ENCODE data around the gene SCPEP1.

Gene SCPEP1

GRCh38 chr17:57004944-57005579 is 27.1 kb downstream of the SCPEP1 start:
- DNase-seq, result no peak

- DNase-seq, result no peak
Measured at GRCh38 chr17:57006040-57006439, 28.1 kb downstream of the SCPEP1 start.

- DNase-seq, result no peak
Measured at GRCh38 chr17:57008958-57009357, 31.0 kb downstream of the SCPEP1 start.

- DNase-seq, result peak; percentile 63
Measured at GRCh38 chr17:57009737-57010445, 32.0 kb downstream of the SCPEP1 start.

GRCh38 chr17:57010487-57010886 is 32.6 kb downstream of the SCPEP1 start:
- no peak for DNase-seq

- DNase-seq, result no peak
Measured at GRCh38 chr17:57011491-57012015, 33.6 kb downstream of the SCPEP1 start.

GRCh38 chr17:57016071-57016763 is 38.3 kb downstream of the SCPEP1 start:
- no peak for DNase-seq

GRCh38 chr17:57016764-57017116 is 38.8 kb downstream of the SCPEP1 start:
- no peak for DNase-seq

- no peak for DNase-seq
Measured at GRCh38 chr17:57017625-57018024, 39.7 kb downstream of the SCPEP1 start.

- DNase-seq, result no peak
Measured at GRCh38 chr17:57020208-57020607, 42.3 kb downstream of the SCPEP1 start.

GRCh38 chr17:57021226-57021940 is 43.5 kb downstream of the SCPEP1 start:
- no peak for DNase-seq

- DNase-seq, result no peak
Measured at GRCh38 chr17:57025876-57026275, 47.9 kb downstream of the SCPEP1 start.

- no peak for DNase-seq
Measured at GRCh38 chr17:57027852-57028251, 49.9 kb downstream of the SCPEP1 start.

GRCh38 chr17:57032343-57032742 is 54.4 kb downstream of the SCPEP1 start:
- DNase-seq, result no peak

- DNase-seq, result no peak
Measured at GRCh38 chr17:57033296-57033695, 55.4 kb downstream of the SCPEP1 start.

- no peak for DNase-seq
Measured at GRCh38 chr17:57034807-57035754, 57.1 kb downstream of the SCPEP1 start.

- no peak for DNase-seq
Measured at GRCh38 chr17:57035971-57036481, 58.1 kb downstream of the SCPEP1 start.

GRCh38 chr17:57037411-57037810 is 59.5 kb downstream of the SCPEP1 start:
- DNase-seq, result no peak

- DNase-seq, result no peak
Measured at GRCh38 chr17:57038486-57038885, 60.6 kb downstream of the SCPEP1 start.

- DNase-seq, result no peak
Measured at GRCh38 chr17:57040571-57040970, 62.6 kb downstream of the SCPEP1 start.

GRCh38 chr17:57043276-57043675 is 65.3 kb downstream of the SCPEP1 start:
- no peak for DNase-seq

Data from CD4-positive, alpha-beta T cell treated with Interleukin-17A for 4 hours (primary cell).